ENCODE measurements around the gene RPP14.

Gene RPP14

DNA sequence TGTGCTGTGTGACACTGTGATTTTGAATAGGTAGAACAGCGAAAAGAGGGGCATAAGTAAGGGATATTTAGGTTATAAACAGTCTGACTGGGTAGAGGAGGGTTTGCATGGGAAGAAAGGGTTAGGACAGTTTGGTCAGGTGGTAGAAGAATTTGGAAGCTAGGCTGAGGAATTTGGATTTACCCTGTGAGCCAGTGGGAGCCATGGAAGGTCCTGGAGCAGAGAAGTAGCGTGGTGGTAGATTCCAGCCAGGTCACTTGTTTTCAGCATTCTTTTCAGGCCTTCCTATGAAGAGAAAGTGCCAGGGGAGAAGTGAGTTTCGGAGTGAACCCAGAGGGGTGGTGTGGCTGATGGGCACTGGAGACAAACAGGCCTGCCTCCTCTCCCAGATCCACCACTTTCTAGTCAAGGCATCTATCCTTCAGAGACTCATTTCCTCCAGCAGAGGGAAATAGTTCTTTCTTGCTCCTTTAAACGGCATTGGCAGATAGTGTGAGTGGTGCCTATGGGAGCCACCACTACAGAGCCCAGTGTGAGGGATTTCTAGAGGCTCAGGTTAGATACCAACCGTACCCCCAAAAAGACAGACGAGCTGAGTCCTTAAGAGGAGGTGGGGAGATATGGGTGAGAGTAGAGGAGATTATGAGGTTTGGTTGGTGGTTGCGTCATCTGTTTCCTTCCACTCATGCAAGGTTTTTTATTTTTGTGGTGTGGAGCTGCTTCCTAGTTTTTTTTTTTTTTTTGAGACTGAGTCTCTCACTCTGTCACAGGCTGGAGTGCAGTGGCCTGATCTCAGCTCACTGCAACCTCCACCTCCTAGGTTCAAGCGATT is 47.9 kb downstream of the RPP14 start:
- H3K27ac ChIP-seq (ENCODE audit: low read depth, low read length), result no peak overlapping the region

DNA sequence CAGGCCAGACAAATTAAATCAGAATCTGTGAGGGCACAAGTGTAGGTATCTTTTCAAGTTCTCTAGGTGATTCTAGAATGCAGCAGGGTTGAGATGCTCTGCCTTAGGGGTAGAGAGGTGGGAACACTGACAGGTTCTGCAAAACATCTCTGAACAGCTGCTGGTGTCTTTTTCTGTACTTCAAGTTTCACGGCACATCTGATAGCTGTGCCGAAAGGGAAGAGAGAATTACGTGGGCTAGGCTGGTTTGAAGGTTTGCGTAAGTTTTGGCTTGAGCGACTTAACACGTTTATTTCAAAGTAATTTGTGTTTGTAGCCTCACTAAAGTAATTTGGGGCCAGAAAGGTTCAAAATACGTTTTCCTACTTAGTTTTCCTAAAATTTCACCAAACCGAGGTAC is 49.1 kb downstream of the RPP14 start:
- H3K27me3 ChIP-seq (ENCODE audit: control insufficient read depth in 1 of 2, insufficient read depth in 2 of 2, low read length in 2 of 2), result no peaks in the 10 kb centered on the region
- no peaks in the 10 kb centered on the region for H3K36me3 ChIP-seq (ENCODE audit: control insufficient read depth in 1 of 2, insufficient read depth in 2 of 2, low read length in 2 of 2)
- H3K27ac ChIP-seq (ENCODE audit: low read depth, low read length), result no peak overlapping the region
- H3K9me3 ChIP-seq (ENCODE audit: control insufficient read depth in 1 of 2, low read length in 2 of 2), result no peaks in the 10 kb centered on the region
- no peak overlapping the region for H3K9ac ChIP-seq (ENCODE audit: low read depth in 1 of 2, low read length in 2 of 2)
- H3K4me1 ChIP-seq (ENCODE audit: control insufficient read depth in 1 of 2, insufficient read depth in 2 of 2, low read length in 2 of 2), result peaks cover 8 to 11% of the 10 kb centered on the region in 2 donors
- no peak overlapping the region for H3K4me3 ChIP-seq (ENCODE audit: low read depth in 1 of 2, low read length in 2 of 2)

More for the DNA sequence above, 47.9 kb downstream of the RPP14 start:
- H3K36me3 ChIP-seq (ENCODE audit: control insufficient read depth in 1 of 2, insufficient read depth in 2 of 2, low read length in 2 of 2), result no peaks in the 10 kb centered on the region
- H3K4me3 ChIP-seq (ENCODE audit: low read depth in 1 of 2, low read length in 2 of 2), result no peak overlapping the region
- no peaks in the 10 kb centered on the region for H3K9me3 ChIP-seq (ENCODE audit: control insufficient read depth in 1 of 2, low read length in 2 of 2)
- no peak overlapping the region for H3K9ac ChIP-seq (ENCODE audit: low read depth in 1 of 2, low read length in 2 of 2)
- no peaks in the 10 kb centered on the region for H3K27me3 ChIP-seq (ENCODE audit: control insufficient read depth in 1 of 2, insufficient read depth in 2 of 2, low read length in 2 of 2)
- H3K4me1 ChIP-seq (ENCODE audit: control insufficient read depth in 1 of 2, insufficient read depth in 2 of 2, low read length in 2 of 2), result peaks cover 11 to 16% of the 10 kb centered on the region in 2 donors

DNA sequence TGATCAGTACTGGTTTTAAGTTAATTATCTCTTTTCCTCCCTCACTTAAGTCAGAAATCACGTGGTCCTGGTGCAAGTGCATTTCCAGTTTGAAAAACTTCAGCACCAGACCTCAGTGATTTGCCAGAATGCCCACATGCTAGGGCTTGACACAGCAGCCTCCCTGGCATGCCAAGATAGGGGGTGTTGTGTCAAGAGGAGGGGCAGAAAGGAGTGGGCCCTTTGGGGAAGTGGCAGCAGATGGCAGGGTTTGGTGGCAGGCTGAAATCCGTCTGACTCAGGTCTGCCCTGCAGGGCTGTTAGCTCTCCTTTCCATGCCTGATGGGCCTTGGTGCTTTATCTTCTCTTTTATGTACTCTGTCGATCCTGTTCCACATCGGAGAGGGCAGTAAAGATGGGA is 50.0 kb downstream of the RPP14 start:
- Histone ChIP-seq H3K36me3 (ENCODE audit: control insufficient read depth in 1 of 2, insufficient read depth in 2 of 2, low read length in 2 of 2) (no peaks in the 10 kb centered on the region), H3K9ac (ENCODE audit: low read depth in 1 of 2, low read length in 2 of 2) (no peak overlapping the region), H3K4me1 (ENCODE audit: control insufficient read depth in 1 of 2, insufficient read depth in 2 of 2, low read length in 2 of 2) (peaks cover 4 to 11% of the 10 kb centered on the region in 2 donors), H3K27ac (ENCODE audit: low read depth, low read length) (no peak overlapping the region), H3K4me3 (ENCODE audit: low read depth in 1 of 2, low read length in 2 of 2) (no peak overlapping the region), H3K9me3 (ENCODE audit: control insufficient read depth in 1 of 2, low read length in 2 of 2) (no peaks in the 10 kb centered on the region), H3K27me3 (ENCODE audit: control insufficient read depth in 1 of 2, insufficient read depth in 2 of 2, low read length in 2 of 2) (no peaks in the 10 kb centered on the region)

DNA sequence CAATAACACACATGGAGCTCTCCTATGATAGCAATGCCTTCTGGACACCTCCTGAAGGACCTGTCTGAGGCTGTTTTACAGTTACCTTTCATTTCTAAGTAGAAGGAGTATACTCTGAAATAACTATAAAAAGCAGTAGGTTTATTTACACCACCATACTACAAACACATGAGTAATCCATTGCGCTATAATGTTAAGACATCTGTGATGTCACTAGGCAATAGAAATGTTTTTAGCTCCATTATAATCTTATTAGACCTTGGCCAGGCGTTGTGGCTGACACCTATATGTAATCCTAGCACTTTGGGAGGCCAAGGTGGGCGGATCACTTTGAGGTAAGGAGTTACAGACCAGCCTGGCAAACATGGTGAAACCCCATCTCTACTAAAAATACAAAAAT is 51.4 kb downstream of the RPP14 start:
- Histone ChIP-seq H3K36me3 (ENCODE audit: control insufficient read depth in 1 of 2, insufficient read depth in 2 of 2, low read length in 2 of 2) (no peaks in the 10 kb centered on the region), H3K27ac (ENCODE audit: low read depth, low read length) (no peak overlapping the region), H3K9ac (ENCODE audit: low read depth in 1 of 2, low read length in 2 of 2) (no peak overlapping the region), H3K4me1 (ENCODE audit: control insufficient read depth in 1 of 2, insufficient read depth in 2 of 2, low read length in 2 of 2) (peaks cover 4 to 11% of the 10 kb centered on the region in 2 donors), H3K9me3 (ENCODE audit: control insufficient read depth in 1 of 2, low read length in 2 of 2) (no peaks in the 10 kb centered on the region), H3K27me3 (ENCODE audit: control insufficient read depth in 1 of 2, insufficient read depth in 2 of 2, low read length in 2 of 2) (no peaks in the 10 kb centered on the region), H3K4me3 (ENCODE audit: low read depth in 1 of 2, low read length in 2 of 2) (no peak overlapping the region)

DNA sequence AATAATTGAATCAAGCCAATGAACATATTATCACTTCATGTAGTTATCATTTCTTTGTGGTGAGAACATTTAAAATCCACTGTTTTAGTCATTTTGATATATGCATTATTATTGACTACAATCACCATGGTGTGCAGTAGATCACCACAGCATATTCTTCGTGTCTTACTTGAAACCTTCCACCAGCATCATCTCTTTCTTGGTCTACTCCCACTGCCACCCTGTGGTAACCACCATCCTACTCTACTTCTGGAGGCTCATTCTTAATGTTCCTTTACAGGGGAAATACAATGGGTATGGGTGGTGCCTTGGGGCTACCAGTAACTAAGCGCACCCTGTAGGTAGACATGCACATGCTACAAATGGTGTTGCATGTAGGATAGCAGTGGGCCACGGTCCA is 52.0 kb downstream of the RPP14 start:
- Histone ChIP-seq H3K4me3 (ENCODE audit: low read depth in 1 of 2, low read length in 2 of 2) (no peak overlapping the region), H3K4me1 (ENCODE audit: control insufficient read depth in 1 of 2, insufficient read depth in 2 of 2, low read length in 2 of 2) (peaks cover 4 to 11% of the 10 kb centered on the region in 2 donors), H3K27ac (ENCODE audit: low read depth, low read length) (no peak overlapping the region), H3K9ac (ENCODE audit: low read depth in 1 of 2, low read length in 2 of 2) (no peak overlapping the region), H3K9me3 (ENCODE audit: control insufficient read depth in 1 of 2, low read length in 2 of 2) (no peaks in the 10 kb centered on the region), H3K27me3 (ENCODE audit: control insufficient read depth in 1 of 2, insufficient read depth in 2 of 2, low read length in 2 of 2) (no peaks in the 10 kb centered on the region), H3K36me3 (ENCODE audit: control insufficient read depth in 1 of 2, insufficient read depth in 2 of 2, low read length in 2 of 2) (no peaks in the 10 kb centered on the region)

DNA sequence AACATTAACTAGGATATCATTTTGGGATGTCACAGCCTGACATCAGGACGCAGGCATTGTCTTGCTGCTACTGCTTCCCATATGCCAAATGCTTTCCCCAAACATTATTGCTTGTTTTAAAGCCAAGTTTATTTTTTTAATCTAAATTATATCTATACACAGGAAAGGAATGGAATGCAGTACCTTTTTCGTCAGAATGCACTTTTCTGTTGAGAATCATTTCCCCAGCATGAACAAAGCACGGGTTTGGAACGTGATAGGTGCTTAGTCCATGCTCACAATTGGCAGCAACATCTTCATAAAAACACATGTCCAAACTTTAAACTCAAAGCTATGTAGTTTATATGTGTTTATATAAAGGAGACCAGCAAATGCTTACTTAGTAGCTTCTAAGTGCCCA is 52.8 kb downstream of the RPP14 start:
- H3K36me3 ChIP-seq (ENCODE audit: control insufficient read depth in 1 of 2, insufficient read depth in 2 of 2, low read length in 2 of 2), result no peaks in the 10 kb centered on the region
- no peaks in the 10 kb centered on the region for H3K27me3 ChIP-seq (ENCODE audit: control insufficient read depth in 1 of 2, insufficient read depth in 2 of 2, low read length in 2 of 2)
- H3K27ac ChIP-seq (ENCODE audit: low read depth, low read length), result no peak overlapping the region
- H3K9ac ChIP-seq (ENCODE audit: low read depth in 1 of 2, low read length in 2 of 2), result no peak overlapping the region
- no peaks in the 10 kb centered on the region for H3K9me3 ChIP-seq (ENCODE audit: control insufficient read depth in 1 of 2, low read length in 2 of 2)
- H3K4me1 ChIP-seq (ENCODE audit: control insufficient read depth in 1 of 2, insufficient read depth in 2 of 2, low read length in 2 of 2), result peaks cover 4 to 11% of the 10 kb centered on the region in 2 donors
- H3K4me3 ChIP-seq (ENCODE audit: low read depth in 1 of 2, low read length in 2 of 2), result no peak overlapping the region

DNA sequence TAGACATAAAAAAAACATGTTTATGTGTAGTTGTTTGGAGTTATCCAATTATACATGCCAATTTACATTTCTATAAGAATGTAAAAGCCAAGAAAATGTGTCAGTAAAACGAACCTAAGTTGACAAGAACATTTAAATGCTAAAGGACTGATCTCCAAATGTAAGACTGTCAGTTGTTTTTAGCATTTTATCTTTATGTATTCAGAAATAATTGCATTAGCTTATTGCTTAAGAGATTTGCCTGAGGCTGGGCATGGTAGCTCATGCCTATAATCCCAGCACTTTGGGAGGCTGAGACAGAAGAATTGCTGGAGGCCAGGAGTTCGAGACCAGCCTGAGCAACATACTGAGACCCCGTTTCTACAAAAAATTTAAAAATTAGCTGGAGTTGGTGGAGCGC is 53.6 kb downstream of the RPP14 start:
- H3K4me1 ChIP-seq (ENCODE audit: control insufficient read depth in 1 of 2, insufficient read depth in 2 of 2, low read length in 2 of 2), result peaks cover 0 to 11% of the 10 kb centered on the region in 2 donors

DNA sequence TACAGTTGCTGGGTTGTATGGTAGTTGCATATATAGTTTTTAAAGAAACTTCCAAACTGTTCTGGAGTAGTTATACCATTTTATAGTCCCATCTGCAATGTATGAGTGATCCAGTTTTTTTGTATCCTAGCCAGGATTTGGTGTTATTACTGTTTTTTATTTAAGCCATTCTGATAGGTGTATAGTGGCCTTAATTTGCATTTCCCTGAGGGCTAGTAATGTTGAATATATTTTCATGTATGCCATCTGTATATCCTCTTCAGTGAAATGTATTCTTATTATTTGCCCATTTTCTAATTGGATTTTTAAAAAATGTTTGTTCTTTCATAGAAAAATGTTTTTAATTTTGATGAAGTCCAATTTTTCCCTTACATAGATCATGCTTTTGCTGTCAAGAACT is 55.8 kb downstream of the RPP14 start:
- H3K27ac ChIP-seq (ENCODE audit: low read depth, low read length), result no peak overlapping the region
- H3K9me3 ChIP-seq (ENCODE audit: control insufficient read depth in 1 of 2, low read length in 2 of 2), result no peaks in the 10 kb centered on the region
- H3K4me3 ChIP-seq (ENCODE audit: low read depth in 1 of 2, low read length in 2 of 2), result no peak overlapping the region
- H3K36me3 ChIP-seq (ENCODE audit: control insufficient read depth in 1 of 2, insufficient read depth in 2 of 2, low read length in 2 of 2), result no peaks in the 10 kb centered on the region
- no peaks in the 10 kb centered on the region for H3K4me1 ChIP-seq (ENCODE audit: control insufficient read depth in 1 of 2, insufficient read depth in 2 of 2, low read length in 2 of 2)
- no peak overlapping the region for H3K9ac ChIP-seq (ENCODE audit: low read depth in 1 of 2, low read length in 2 of 2)
- H3K27me3 ChIP-seq (ENCODE audit: control insufficient read depth in 1 of 2, insufficient read depth in 2 of 2, low read length in 2 of 2), result no peaks in the 10 kb centered on the region

More for the DNA sequence above, 53.6 kb downstream of the RPP14 start:
- no peak overlapping the region for H3K4me3 ChIP-seq (ENCODE audit: low read depth in 1 of 2, low read length in 2 of 2)
- H3K27ac ChIP-seq (ENCODE audit: low read depth, low read length), result no peak overlapping the region
- no peaks in the 10 kb centered on the region for H3K27me3 ChIP-seq (ENCODE audit: control insufficient read depth in 1 of 2, insufficient read depth in 2 of 2, low read length in 2 of 2)
- no peaks in the 10 kb centered on the region for H3K9me3 ChIP-seq (ENCODE audit: control insufficient read depth in 1 of 2, low read length in 2 of 2)
- no peak overlapping the region for H3K9ac ChIP-seq (ENCODE audit: low read depth in 1 of 2, low read length in 2 of 2)
- no peaks in the 10 kb centered on the region for H3K36me3 ChIP-seq (ENCODE audit: control insufficient read depth in 1 of 2, insufficient read depth in 2 of 2, low read length in 2 of 2)

DNA sequence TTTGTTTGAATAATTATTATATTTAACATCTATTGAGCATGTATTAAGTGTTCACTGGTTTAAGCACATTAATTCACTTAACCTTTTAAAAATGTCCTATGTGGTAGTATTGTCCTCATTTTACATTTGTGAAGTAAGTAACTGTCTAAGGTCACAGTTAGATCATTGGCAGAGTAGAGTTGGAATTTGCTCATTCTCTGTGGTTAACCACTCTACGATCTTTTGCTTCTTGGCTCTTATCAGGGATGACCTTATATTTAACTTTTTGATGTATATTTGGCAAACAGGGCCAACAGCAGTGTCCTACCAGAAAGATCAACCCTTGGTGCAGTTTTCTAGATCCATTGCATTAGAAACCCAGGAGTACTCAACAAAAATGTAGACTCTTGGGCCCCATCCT is 60.7 kb downstream of the RPP14 start:
- Histone ChIP-seq H3K27ac (ENCODE audit: low read depth, low read length) (no peak overlapping the region), H3K9ac (ENCODE audit: low read depth in 1 of 2, low read length in 2 of 2) (no peak overlapping the region), H3K27me3 (ENCODE audit: control insufficient read depth in 1 of 2, insufficient read depth in 2 of 2, low read length in 2 of 2) (no peaks in the 10 kb centered on the region), H3K4me3 (ENCODE audit: low read depth in 1 of 2, low read length in 2 of 2) (no peak overlapping the region), H3K36me3 (ENCODE audit: control insufficient read depth in 1 of 2, insufficient read depth in 2 of 2, low read length in 2 of 2) (no peaks in the 10 kb centered on the region), H3K9me3 (ENCODE audit: control insufficient read depth in 1 of 2, low read length in 2 of 2) (no peaks in the 10 kb centered on the region), H3K4me1 (ENCODE audit: control insufficient read depth in 1 of 2, insufficient read depth in 2 of 2, low read length in 2 of 2) (no peaks in the 10 kb centered on the region)

DNA sequence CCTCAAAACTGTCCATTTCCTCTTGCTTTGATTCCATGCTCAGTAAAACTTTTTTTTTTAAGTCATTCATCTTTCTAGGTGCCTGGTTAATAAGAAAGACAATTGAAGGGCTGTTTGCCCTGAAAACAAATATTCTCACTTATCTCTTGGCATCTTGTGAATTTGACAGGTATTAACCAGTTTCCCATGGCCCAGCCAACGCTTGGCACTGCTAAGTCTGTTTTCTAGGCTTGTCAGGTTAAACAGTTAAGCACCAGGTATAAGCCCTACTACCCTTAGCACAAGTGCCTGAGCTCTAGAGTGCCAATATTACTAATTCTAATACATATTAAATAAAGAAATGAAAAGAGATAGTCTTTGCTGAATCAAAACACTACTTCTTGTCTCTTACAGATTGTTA is 63.0 kb downstream of the RPP14 start:
- no peak overlapping the region for H3K27ac ChIP-seq (ENCODE audit: low read depth, low read length)
- H3K9ac ChIP-seq (ENCODE audit: low read depth in 1 of 2, low read length in 2 of 2), result no peak overlapping the region
- H3K9me3 ChIP-seq (ENCODE audit: control insufficient read depth in 1 of 2, low read length in 2 of 2), result no peaks in the 10 kb centered on the region

More for the DNA sequence above, 63.0 kb downstream of the RPP14 start:
- Histone ChIP-seq H3K36me3 (ENCODE audit: control insufficient read depth in 1 of 2, insufficient read depth in 2 of 2, low read length in 2 of 2) (no peaks in the 10 kb centered on the region), H3K4me3 (ENCODE audit: low read depth in 1 of 2, low read length in 2 of 2) (no peak overlapping the region), H3K27me3 (ENCODE audit: control insufficient read depth in 1 of 2, insufficient read depth in 2 of 2, low read length in 2 of 2) (no peaks in the 10 kb centered on the region), H3K4me1 (ENCODE audit: control insufficient read depth in 1 of 2, insufficient read depth in 2 of 2, low read length in 2 of 2) (no peaks in the 10 kb centered on the region)

Measured in duodenal mucosa (tissue), 2 donors.